HG03520 (cell line): ENCODE results near the gene GUK1.

Experiments used
- ATAC-seq: cut with Tn5 transposase; IDR thresholded peaks from one replicate; pipeline ENCODE4 v1.9.1; 2021; ENCODE audit warnings: mild to moderate bottlenecking, moderate library complexity; ENCODE audit not compliant: unreplicated experiment

GUK1 gene

GRCh38 chr1:228161362-228161761, 21.3 kb downstream of the GUK1 start:
- no peak for ATAC-seq

- no peak for ATAC-seq
These were observed 21.8 kb downstream of the GUK1 start for GRCh38 chr1:228161866-228162265.

GRCh38 chr1:228162286-228163006, 22.4 kb downstream of the GUK1 start:
- no peak for ATAC-seq

- ATAC-seq = no peak
These were observed 23.1 kb downstream of the GUK1 start for GRCh38 chr1:228163007-228163753.

- no peak for ATAC-seq
These were observed 23.9 kb downstream of the GUK1 start for GRCh38 chr1:228163776-228164519.

GRCh38 chr1:228164561-228165371, 24.7 kb downstream of the GUK1 start:
- ATAC-seq = peak; percentile 1

- ATAC-seq = peak; percentile 76
These were observed 25.5 kb downstream of the GUK1 start, which contains the start of gene IBA57 for GRCh38 chr1:228165372-228166169. TSS of gene IBA57 (plus strand) at chr1:228165804. CDS start at chr1:228165817, 13 bp downstream.

- peak; percentile 8 for ATAC-seq
These were observed 26.3 kb downstream of the GUK1 start for GRCh38 chr1:228166170-228166936.

- no peak for ATAC-seq
These were observed 28.6 kb downstream of the GUK1 start for GRCh38 chr1:228168563-228169270.

GRCh38 chr1:228169345-228169744, 29.3 kb downstream of the GUK1 start:
- no peak for ATAC-seq

- no peak for ATAC-seq
These were observed 30.6 kb downstream of the GUK1 start for GRCh38 chr1:228170666-228171065.

GRCh38 chr1:228171221-228171891, 31.3 kb downstream of the GUK1 start:
- no peak for ATAC-seq

GRCh38 chr1:228172591-228173527, 32.8 kb downstream of the GUK1 start:
- no peak for ATAC-seq

GRCh38 chr1:228173528-228174481, 33.7 kb downstream of the GUK1 start:
- peak; percentile 48 for ATAC-seq

- ATAC-seq = no peak
These were observed 34.6 kb downstream of the GUK1 start for GRCh38 chr1:228174482-228175315.
